Esophagus muscularis mucosa (tissue), 4 donors: Measurements from ENCODE around the gene SCARB2. TPM values are rescaled to one million over a fixed set of nuclear protein-coding genes. Genes with fewer than 3 reads are reported as not detected.
A peak's percentile ranks its signal among the peaks of the same experiment; 100 is the strongest.

Experiments used
- DNase-seq: peaks from one replicate; pipeline ENCODE4 v3.0.0-alpha.2; 2017; ENCODE audit errors: extremely low spot score
- H3K27ac ChIP-seq, 4 donors: fragments of 200-600 bp; sonication (generic); replicated peaks in 1 of 4; 1 replicate in 3 of 4; 2 replicates in 1 of 4; pipeline ENCODE4 v1.5.1; 2016 to 2019; ENCODE audit warnings: mild to moderate bottlenecking in 1 of 4
- H3K27me3 ChIP-seq, 4 donors: fragments of 200-600 bp; sonication (generic); one replicate each; pipeline versions ENCODE4 v1.5.1 to v1.6.0; 2016 to 2019
- H3K36me3 ChIP-seq, 4 donors: fragments of 200-600 bp; sonication (generic); one replicate each; pipeline ENCODE4 v1.5.1; 2016 to 2019
- H3K4me1 ChIP-seq, 4 donors: fragments of 200-600 bp; sonication (generic); one replicate each; pipeline ENCODE4 v1.5.1; 2016 to 2019
- H3K4me3 ChIP-seq, 4 donors: fragments of 200-600 bp; sonication (generic); 1 replicate in 2 of 4; 2 replicates in 2 of 4; pipeline ENCODE4 v1.5.1; 2016 to 2019; ENCODE audit warnings: mild to moderate bottlenecking in 4 of 4, moderate library complexity in 1 of 4
- H3K9me3 ChIP-seq, 4 donors: fragments of 200-600 bp; sonication (generic); 1 replicate in 3 of 4; 2 replicates in 1 of 4; pipeline ENCODE4 v1.5.1; 2016 to 2019
- EP300 ChIP-seq: sonication (generic); formaldehyde crosslinking; IDR thresholded peaks from one replicate; pipeline ENCODE4 v1.6.1; 2017; ENCODE audit warnings: antibody characterized with exemption
- POLR2A ChIP-seq: fragments of 450-650 bp; IDR thresholded peaks from one replicate; pipeline ENCODE4 v1.6.1; 2017; ENCODE audit warnings: antibody characterized with exemption, moderate library complexity, mild to moderate bottlenecking, low read depth
- POLR2AphosphoS5 ChIP-seq, 2 donors: sonication (generic); formaldehyde crosslinking; IDR thresholded peaks; one replicate each; pipeline ENCODE4 v1.6.1; 2017; ENCODE audit warnings: antibody characterized with exemption in 2 of 2
- WGBS: methylation state at CpG from one replicate; pipeline ENCODE4 v1.1.5; 2018; 5-methylcytosine and 5-hydroxymethylcytosine counted together
- intact Hi-C: fragments of 100-400 bp; cut with DNase I; formaldehyde crosslinking; loops from one replicate; pipeline ENCODE4 v1.15.1; 2023
- total RNA-seq, 4 donors: library from RNA; depleted of rRNA; stranded (reverse); fragments of >200 nt; gene quantifications; one replicate each; pipeline versions ENCODE4 v1.1.0 to v1.2.1, GENCODE V29; 2016
- TF ChIP-seq, protein P1 (sequence below), 3 experiments: fragments of 200-600 bp in 2 of 3; fragments of 450-650 bp in 1 of 3; sonication (generic) in 2 of 3; IDR thresholded peaks; one replicate each; pipeline ENCODE4 v1.5.1; 2017 to 2019; ENCODE audit warnings: antibody characterized with exemption in 3 of 3, mild to moderate bottlenecking in 2 of 3, moderate library complexity in 1 of 3

Gene SCARB2
- total RNA-seq, 4 donors from 2014 or later, result 89.3 to 118 (median 106) TPM

DNA sequence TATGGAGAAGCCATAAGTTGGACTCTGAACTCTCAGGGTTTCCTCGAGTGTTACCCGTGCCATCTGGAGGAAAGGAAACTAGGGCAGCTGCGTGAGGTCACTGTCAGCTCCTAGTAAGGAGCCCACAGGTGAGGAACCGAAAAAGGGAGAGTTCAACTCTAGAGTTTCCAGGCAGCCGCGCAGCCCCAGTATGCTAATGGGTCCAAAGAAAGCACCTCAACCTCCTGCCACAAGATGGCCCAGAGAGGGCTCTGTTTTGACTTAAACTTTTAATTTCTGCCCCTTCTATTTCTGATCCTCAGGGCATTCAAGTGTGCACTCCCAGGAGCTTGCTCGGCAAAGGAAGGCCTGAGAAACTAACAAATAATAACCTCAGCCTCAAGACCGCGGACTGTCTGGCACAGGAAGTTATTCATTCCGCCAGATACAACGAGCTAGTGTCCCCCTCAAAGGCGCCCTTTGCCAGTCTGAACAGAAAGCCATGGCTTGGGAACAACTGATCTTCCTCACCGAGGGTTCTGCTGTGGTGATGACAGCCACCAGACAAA, 13.9 kb downstream of the SCARB2 start:
- WGBS, result 62% methylated on average over 10 of the region's 13 CpGs
- Histone ChIP-seq H3K36me3 (peaks cover 0 to 11% (median 10%) of the 10 kb centered on the region in 4 donors), H3K27me3 (no peaks in the 10 kb centered on the region), H3K27ac (peak overlapping the region; percentile 61 to 74 (median 73)), H3K9me3 (no peaks in the 10 kb centered on the region), H3K4me1 (peaks cover 85 to 99% (median 94%) of the 10 kb centered on the region in 4 donors), H3K4me3 (peak overlapping the region in 1 of 4 donors; percentile 10)
- TF ChIP-seq POLR2AphosphoS5 (IDR thresholded peaks at IDR 0.05) (peak in 1 of 2 donors; percentile 10), POLR2A (no peak)
- peak; percentile 87 for DNase-seq
- intact Hi-C loops, result no loop called here

DNA sequence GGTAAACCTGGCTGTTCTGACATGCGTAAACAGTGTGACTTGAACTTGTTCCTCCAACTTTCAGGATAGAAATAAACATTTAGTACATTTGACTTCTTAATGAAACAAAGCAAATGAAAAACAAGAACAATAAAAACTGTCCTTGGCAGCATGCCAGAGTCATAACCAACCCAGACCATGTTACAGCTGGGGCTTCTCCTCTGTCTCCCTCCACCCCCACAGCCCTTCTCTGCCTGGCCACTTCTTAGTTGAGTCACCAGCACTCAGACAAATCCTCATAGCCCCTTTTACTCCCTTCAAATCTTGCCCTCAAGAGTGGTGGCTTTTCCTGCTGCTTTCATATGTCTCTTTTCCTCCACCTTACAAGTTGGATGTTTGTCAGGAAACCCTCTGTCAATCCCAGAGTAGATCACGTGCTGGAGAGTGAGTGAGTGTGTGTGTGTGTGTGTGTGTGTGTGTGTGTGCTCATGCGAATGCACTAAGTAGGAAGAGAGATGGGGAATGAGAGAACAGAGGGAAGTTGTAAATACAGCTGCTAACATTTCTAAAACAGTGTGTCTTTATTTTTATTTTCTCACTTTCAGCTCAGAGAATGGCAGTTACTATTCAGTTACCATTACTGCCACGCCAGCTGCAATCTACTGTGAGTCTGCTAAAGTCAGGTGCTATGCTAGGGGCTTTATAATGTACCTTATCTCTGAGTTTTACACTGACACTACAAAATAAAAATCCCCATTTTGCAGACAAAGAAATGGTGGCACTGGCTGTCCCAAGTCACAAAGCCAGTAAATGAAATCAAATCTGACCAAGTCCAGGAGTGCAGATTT, 15.0 kb downstream of the SCARB2 start:
- H3K27ac ChIP-seq, result peak overlapping the region; percentile 61 to 74 (median 73)
- H3K4me1 ChIP-seq, result peaks cover 89 to 98% (median 93%) of the 10 kb centered on the region in 4 donors
- no peaks in the 10 kb centered on the region for H3K9me3 ChIP-seq
- intact Hi-C loops, result no loop called here
- DNase-seq, result peak; percentile 92
- peaks cover 0 to 22% (median 16%) of the 10 kb centered on the region in 4 donors for H3K36me3 ChIP-seq
- TF ChIP-seq POLR2AphosphoS5 (IDR thresholded peaks at IDR 0.05) (peak in 1 of 2 donors; percentile 30), POLR2A (no peak)
- H3K4me3 ChIP-seq, result no peak overlapping the region
- WGBS, result 33% methylated on average over 4 of the region's 4 CpGs
- H3K27me3 ChIP-seq, result no peaks in the 10 kb centered on the region

DNA sequence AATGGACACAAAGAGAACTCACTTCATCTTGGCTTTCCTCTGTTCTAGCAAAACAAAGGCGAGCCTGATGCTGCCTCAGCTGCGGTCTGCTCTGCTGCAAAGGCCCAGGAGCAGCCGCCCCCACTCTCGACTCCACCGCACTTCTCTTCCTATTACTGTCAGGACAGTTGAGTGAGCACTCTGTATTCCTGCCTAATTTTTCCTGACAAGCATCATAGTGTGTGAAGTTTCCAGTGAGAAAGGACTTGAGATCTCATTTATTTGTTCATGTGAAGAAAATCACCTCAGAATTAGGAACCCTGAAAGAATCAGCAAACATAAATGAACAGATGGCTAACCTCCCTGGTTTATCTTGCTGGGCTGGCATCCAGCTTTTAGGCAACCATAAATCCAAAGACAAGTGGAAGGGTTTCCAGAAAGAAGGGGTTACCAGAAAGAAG, 15.6 kb downstream of the SCARB2 start:
- Histone ChIP-seq H3K9me3 (no peaks in the 10 kb centered on the region), H3K4me1 (peaks cover 87 to 97% (median 93%) of the 10 kb centered on the region in 4 donors), H3K36me3 (peaks cover 0 to 29% (median 22%) of the 10 kb centered on the region in 4 donors), H3K27ac (peak overlapping the region; percentile 61 to 74 (median 73)), H3K4me3 (peak overlapping the region in 1 of 4 donors; percentile 10), H3K27me3 (no peaks in the 10 kb centered on the region)
- TF ChIP-seq POLR2A (no peak), POLR2AphosphoS5 (IDR thresholded peaks at IDR 0.05) (peak in 1 of 2 donors; percentile 21)
- WGBS, result 4% methylated on average over 5 of the region's 5 CpGs
- DNase-seq, result peak; percentile 91
- intact Hi-C loops, result no loop called here

DNA sequence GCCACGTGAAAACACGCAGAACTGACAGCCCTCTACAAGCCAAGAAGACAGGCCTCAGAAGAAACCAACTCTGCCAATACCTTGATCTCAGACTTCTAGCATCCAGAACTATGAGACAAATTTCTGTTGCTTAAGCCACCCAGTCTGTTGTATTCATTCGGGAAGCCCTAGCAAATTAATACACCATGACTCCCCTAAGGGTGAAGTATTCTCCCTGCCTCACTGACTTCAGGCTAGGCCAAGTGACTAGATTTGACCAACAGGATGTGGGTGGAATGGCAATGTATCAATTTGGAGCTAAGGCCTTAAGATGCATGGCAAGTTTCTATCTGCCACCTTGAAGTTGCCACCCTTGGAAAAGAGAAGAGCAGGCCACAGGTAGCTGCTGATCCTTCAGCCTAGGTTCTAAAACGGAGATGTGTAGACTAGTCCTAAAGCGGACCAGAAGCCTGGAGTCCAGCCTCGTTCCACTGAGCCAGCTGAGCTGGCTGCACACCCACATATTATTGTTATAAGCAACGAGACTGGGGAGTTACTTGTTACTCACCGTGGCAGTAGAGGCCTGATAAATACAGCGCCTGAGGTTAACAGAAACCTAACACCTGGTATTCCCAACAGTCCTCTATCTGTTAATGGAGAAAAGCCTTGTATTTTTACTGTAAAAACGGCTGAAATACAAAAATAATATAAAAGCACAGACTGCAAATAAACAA, 16.4 kb downstream of the SCARB2 start:
- intact Hi-C loops, result no loop called here
- TF ChIP-seq EP300 (no peak), POLR2AphosphoS5 (IDR thresholded peaks at IDR 0.05) (no peak), POLR2A (no peak)
- TF ChIP-seq, protein P1, sequence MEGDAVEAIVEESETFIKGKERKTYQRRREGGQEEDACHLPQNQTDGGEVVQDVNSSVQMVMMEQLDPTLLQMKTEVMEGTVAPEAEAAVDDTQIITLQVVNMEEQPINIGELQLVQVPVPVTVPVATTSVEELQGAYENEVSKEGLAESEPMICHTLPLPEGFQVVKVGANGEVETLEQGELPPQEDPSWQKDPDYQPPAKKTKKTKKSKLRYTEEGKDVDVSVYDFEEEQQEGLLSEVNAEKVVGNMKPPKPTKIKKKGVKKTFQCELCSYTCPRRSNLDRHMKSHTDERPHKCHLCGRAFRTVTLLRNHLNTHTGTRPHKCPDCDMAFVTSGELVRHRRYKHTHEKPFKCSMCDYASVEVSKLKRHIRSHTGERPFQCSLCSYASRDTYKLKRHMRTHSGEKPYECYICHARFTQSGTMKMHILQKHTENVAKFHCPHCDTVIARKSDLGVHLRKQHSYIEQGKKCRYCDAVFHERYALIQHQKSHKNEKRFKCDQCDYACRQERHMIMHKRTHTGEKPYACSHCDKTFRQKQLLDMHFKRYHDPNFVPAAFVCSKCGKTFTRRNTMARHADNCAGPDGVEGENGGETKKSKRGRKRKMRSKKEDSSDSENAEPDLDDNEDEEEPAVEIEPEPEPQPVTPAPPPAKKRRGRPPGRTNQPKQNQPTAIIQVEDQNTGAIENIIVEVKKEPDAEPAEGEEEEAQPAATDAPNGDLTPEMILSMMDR (IDR thresholded peaks at IDR 0.05), result no peak
- Histone ChIP-seq H3K27ac (peak overlapping the region; percentile 61 to 74 (median 73)), H3K9me3 (no peaks in the 10 kb centered on the region), H3K4me1 (peaks cover 88 to 91% (median 90%) of the 10 kb centered on the region in 4 donors), H3K4me3 (no peak overlapping the region), H3K36me3 (peaks cover 0 to 37% (median 30%) of the 10 kb centered on the region in 4 donors), H3K27me3 (no peaks in the 10 kb centered on the region)
- WGBS, result 74% methylated on average over 10 of the region's 10 CpGs
- peak; percentile 80 for DNase-seq

DNA sequence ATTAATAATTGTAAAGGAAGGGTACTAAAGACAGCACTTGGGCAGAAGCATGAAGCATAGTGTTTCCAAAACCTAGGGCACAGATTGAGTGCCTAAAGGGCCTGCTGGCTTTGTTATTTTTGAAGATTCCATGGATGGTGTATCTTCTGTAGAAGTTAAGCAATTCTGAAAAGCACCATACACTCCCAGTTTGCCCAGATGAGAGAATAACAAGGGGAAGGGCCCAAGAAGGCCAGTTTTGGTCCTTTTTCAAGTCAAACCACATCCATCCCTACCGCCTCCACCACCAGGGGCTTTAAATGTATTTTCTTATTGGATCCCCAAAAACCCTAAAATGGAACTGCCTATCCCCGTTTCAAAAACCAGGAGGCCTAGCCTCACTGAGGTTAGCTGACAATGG, 17.2 kb downstream of the SCARB2 start:
- peaks cover 0 to 45% (median 37%) of the 10 kb centered on the region in 4 donors for H3K36me3 ChIP-seq
- 95% methylated on average over 2 of the region's 2 CpGs for WGBS
- H3K27ac ChIP-seq, result peak overlapping the region; percentile 61 to 74 (median 73)
- H3K27me3 ChIP-seq, result no peaks in the 10 kb centered on the region
- H3K4me1 ChIP-seq, result peaks cover 82 to 87% (median 83%) of the 10 kb centered on the region in 4 donors
- H3K4me3 ChIP-seq, result no peak overlapping the region
- TF ChIP-seq EP300 (no peak), POLR2A (no peak), POLR2AphosphoS5 (IDR thresholded peaks at IDR 0.05) (no peak)
- TF ChIP-seq, protein P1 (IDR thresholded peaks at IDR 0.05), result no peak
- no peaks in the 10 kb centered on the region for H3K9me3 ChIP-seq
- intact Hi-C loops, result no loop called here
- DNase-seq, result peak; percentile 74
